ENCODE measurements around the gene AHCYL2. TPM values are rescaled to one million over a fixed set of nuclear protein-coding genes. Genes with fewer than 3 reads are reported as not detected.
"Not testable (repeated sequence)": the region's sequence is repeated elsewhere in the genome, so short reads cannot be mapped to it uniquely, and the experiment has no call there.

AHCYL2 gene
- total RNA-seq, 1 donor from 2014 or later: 15.5 TPM

DNA sequence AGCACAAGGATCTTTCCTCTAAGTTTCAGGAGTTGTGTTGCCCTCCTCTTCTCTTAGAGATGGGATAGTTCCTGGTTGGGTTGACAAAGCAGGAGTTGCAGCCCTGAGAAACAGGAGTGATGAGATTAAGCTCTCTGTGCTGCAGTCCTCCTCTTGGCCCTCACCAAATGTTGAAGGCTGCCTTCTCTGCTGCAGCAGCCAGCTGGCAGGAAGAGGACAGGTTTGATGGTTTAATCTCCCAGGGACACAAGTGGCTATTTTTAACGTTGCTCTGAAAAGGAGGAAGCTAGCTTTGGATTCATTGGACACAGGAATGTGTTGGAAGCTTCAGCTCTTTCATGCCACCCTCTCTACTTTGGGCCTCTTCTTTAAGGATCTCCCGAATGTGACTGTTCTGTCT lies 218.8 kb downstream of the AHCYL2 start:
- peaks cover 77% of the 10 kb centered on the region for H3K36me3 Mint-ChIP-seq (ENCODE audit: low read depth)
- no peaks in the 10 kb centered on the region for H3K27me3 Mint-ChIP-seq (ENCODE audit: insufficient read depth)
- H3K9me3 Mint-ChIP-seq: no peaks in the 10 kb centered on the region
- peaks cover 35% of the 10 kb centered on the region for H3K4me1 Mint-ChIP-seq (ENCODE audit: low read depth)
- no peak for DNase-seq (ENCODE audit: low spot score)
- peak overlapping the region; percentile 44 for H3K27ac Mint-ChIP-seq
- intact Hi-C loops (cut with micrococcal nuclease): no loop called here
- H3K4me3 Mint-ChIP-seq: no peak overlapping the region

DNA sequence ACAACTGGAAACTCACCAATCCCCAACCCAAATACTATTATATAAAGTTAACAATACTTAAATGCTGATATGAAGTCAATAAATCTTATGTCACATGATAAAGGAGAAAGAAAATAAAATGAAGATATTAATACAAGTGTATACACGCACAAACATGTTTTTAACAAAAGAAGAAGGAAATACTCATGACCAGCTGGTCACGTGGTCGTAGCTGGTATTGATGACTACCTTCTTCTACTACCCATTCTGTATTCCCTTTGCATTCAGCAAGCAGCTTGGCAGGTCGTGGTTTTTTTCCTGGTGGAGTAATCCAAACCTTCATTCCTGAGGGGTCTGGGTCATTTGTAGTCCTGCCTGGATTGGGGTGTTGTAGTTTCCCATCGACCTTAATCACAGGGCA lies 219.9 kb downstream of the AHCYL2 start:
- DNase-seq (ENCODE audit: low spot score); intact Hi-C loops (cut with micrococcal nuclease); H3K27ac Mint-ChIP-seq; H3K4me3 Mint-ChIP-seq; H3K27me3 Mint-ChIP-seq (ENCODE audit: insufficient read depth); H3K9me3 Mint-ChIP-seq: not testable (repeated sequence)
- peaks cover 26% of the 10 kb centered on the region for H3K4me1 Mint-ChIP-seq (ENCODE audit: low read depth)
- H3K36me3 Mint-ChIP-seq (ENCODE audit: low read depth): peaks cover 80% of the 10 kb centered on the region

GRCh38 chr7:129446925-129447324 lies 222.1 kb downstream of the AHCYL2 start:
- peaks cover 18% of the 10 kb centered on the region for H3K4me1 Mint-ChIP-seq (ENCODE audit: low read depth)
- H3K4me3 Mint-ChIP-seq; H3K27me3 Mint-ChIP-seq (ENCODE audit: insufficient read depth); DNase-seq (ENCODE audit: low spot score); intact Hi-C loops (cut with micrococcal nuclease); H3K9me3 Mint-ChIP-seq; H3K27ac Mint-ChIP-seq: not testable (repeated sequence)
- peaks cover 84% of the 10 kb centered on the region for H3K36me3 Mint-ChIP-seq (ENCODE audit: low read depth)

DNA sequence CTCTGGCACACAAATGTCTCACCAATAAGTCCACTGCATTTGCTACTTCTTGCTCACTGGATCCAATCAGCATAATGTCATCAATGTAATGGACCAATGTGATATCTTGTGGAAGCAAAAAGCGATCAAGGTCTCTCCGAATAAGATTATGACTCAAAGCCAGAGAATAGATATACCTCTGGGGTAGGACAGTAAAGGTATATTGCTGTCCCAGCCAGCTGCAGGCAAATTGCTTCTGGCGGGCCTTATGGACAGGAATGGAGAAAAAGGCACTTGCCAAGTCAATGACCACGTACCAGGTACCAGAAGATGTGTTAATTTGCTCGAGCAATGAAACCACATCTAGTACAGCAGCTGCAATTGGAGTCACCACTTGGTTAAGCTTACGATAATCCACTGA lies 222.6 kb downstream of the AHCYL2 start:
- H3K4me3 Mint-ChIP-seq; intact Hi-C loops (cut with micrococcal nuclease): not testable (repeated sequence)

GRCh38 chr7:129448608-129449007 lies 223.8 kb downstream of the AHCYL2 start:
- H3K27ac Mint-ChIP-seq; intact Hi-C loops (cut with micrococcal nuclease); H3K4me3 Mint-ChIP-seq; H3K9me3 Mint-ChIP-seq; H3K27me3 Mint-ChIP-seq (ENCODE audit: insufficient read depth); DNase-seq (ENCODE audit: low spot score): not testable (repeated sequence)
- Mint-ChIP-seq H3K4me1 (ENCODE audit: low read depth) (peaks cover 14% of the 10 kb centered on the region), H3K36me3 (ENCODE audit: low read depth) (peaks cover 85% of the 10 kb centered on the region)

More for the DNA sequence above, 222.6 kb downstream of the AHCYL2 start:
- not testable (repeated sequence) for H3K27ac Mint-ChIP-seq; H3K9me3 Mint-ChIP-seq; H3K27me3 Mint-ChIP-seq (ENCODE audit: insufficient read depth); DNase-seq (ENCODE audit: low spot score)
- Mint-ChIP-seq H3K36me3 (ENCODE audit: low read depth) (peaks cover 85% of the 10 kb centered on the region), H3K4me1 (ENCODE audit: low read depth) (peaks cover 18% of the 10 kb centered on the region)

DNA sequence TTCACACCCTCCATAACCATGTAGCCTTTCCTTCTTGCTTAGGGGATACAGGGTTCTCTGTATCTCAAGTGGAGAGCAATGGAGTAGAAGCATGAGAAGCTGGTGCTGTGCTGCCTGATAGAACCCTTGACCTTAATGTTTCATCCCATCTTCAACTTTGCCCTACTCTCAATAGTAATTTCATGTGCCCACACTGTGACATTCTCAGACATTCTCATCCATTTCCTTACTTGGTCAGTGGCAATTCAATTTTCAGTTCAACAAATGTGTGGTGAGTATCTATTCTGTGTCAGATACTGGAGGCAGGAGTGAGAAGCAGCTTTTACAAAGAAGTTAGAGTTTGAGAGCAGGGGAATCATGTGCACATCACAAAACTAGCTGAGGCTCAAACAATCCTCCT lies 225.5 kb downstream of the AHCYL2 start:
- H3K4me1 Mint-ChIP-seq (ENCODE audit: low read depth): peaks cover 10% of the 10 kb centered on the region
- H3K4me3 Mint-ChIP-seq: no peak overlapping the region
- peaks cover 4% of the 10 kb centered on the region for H3K9me3 Mint-ChIP-seq
- no peaks in the 10 kb centered on the region for H3K27me3 Mint-ChIP-seq (ENCODE audit: insufficient read depth)
- peaks cover 75% of the 10 kb centered on the region for H3K36me3 Mint-ChIP-seq (ENCODE audit: low read depth)
- intact Hi-C loops (cut with micrococcal nuclease): no loop called here
- DNase-seq (ENCODE audit: low spot score): no peak
- H3K27ac Mint-ChIP-seq: peak overlapping the region; percentile 50

DNA sequence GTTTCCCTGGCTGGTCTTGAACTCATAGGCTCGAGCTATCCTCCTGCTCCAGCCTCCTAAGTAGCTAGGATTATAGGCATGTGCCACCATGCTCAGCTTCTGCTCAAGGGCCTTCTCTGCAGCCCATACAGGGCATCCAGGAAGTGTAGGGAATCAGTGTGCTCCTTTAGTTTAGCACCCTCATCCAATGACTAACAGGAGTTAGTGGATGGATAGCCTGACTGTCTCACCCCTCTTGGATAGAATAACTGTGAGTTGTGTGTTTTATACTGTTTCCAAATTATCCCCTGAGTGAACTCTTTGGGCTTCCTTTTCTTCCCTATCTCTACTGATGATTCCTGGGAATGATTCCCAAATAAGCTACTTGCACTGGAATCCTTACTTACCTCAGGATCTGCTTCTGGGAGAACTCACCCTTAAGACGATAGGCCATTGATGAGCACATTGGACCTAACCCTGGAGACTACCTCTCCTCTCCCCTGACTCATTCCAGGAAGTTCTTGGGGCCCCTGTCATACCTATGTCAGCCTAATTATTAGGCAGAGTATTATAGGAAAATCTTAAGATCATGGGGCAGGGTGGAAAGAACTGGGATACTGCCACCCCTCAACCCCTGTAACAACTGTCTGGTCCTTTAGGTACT lies 227.9 kb downstream of the AHCYL2 start:
- peaks cover 4% of the 10 kb centered on the region for H3K9me3 Mint-ChIP-seq
- no peak overlapping the region for H3K4me3 Mint-ChIP-seq
- DNase-seq (ENCODE audit: low spot score): no peak
- H3K36me3 Mint-ChIP-seq (ENCODE audit: low read depth): peaks cover 61% of the 10 kb centered on the region
- intact Hi-C loops (cut with micrococcal nuclease): no loop called here
- H3K27ac Mint-ChIP-seq: no peak overlapping the region
- H3K4me1 Mint-ChIP-seq (ENCODE audit: low read depth): peaks cover 10% of the 10 kb centered on the region
- H3K27me3 Mint-ChIP-seq (ENCODE audit: insufficient read depth): no peaks in the 10 kb centered on the region

DNA sequence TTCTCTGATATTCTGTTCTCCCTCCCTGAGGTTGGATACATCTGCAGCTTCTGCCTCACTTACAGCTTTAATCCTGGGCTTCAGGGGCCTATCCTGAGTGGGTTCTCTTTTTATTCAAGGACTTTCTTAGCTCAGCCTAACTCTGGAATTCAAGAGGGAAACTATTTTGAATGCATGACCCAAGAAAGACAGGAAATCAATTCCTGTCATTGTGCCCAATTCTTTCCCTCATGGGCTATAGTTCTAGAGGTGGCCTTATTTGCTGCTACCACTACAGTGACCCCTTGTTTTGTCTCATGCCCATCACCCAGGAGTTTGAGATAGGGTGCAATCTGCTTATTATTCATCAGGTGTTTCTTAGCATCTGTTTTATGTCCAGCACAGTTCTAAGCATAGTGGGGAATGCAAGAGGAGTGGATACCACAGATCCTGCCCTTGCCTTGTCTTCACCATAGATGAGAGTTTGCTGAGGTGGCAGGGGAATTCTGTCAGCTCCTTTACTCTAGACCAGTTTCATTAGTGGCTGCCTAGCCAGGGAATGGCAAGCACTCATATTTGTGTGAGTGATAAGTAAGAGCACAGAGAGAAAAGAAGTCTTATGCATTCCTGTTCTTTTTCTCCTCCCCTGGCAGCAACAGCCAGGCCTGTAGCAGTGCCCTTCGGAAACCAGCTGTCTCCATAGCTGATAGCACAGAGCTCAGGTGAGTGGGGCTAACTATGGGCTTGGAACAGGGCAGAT lies 228.8 kb downstream of the AHCYL2 start:
- Mint-ChIP-seq H3K36me3 (ENCODE audit: low read depth) (peaks cover 55% of the 10 kb centered on the region), H3K27me3 (ENCODE audit: insufficient read depth) (no peaks in the 10 kb centered on the region), H3K4me3 (no peak overlapping the region), H3K4me1 (ENCODE audit: low read depth) (peaks cover 10% of the 10 kb centered on the region), H3K9me3 (peaks cover 4% of the 10 kb centered on the region), H3K27ac (peak overlapping the region; percentile 13)
- no peak for DNase-seq (ENCODE audit: low spot score)
- intact Hi-C loops (cut with micrococcal nuclease): no loop called here

- H3K36me3 Mint-ChIP-seq (ENCODE audit: low read depth): peaks cover 54% of the 10 kb centered on the region
- peaks cover 10% of the 10 kb centered on the region for H3K4me1 Mint-ChIP-seq (ENCODE audit: low read depth)
- H3K27ac Mint-ChIP-seq: no peak overlapping the region
- intact Hi-C loops (cut with micrococcal nuclease): no loop called here
- H3K9me3 Mint-ChIP-seq: peaks cover under 1% of the 10 kb centered on the region
- no peak for DNase-seq (ENCODE audit: low spot score)
- H3K4me3 Mint-ChIP-seq: no peak overlapping the region
- H3K27me3 Mint-ChIP-seq (ENCODE audit: insufficient read depth): no peaks in the 10 kb centered on the region
Observed at GRCh38 chr7:129454249-129454551, 229.4 kb downstream of the AHCYL2 start.

GRCh38 chr7:129456421-129456820 lies 231.6 kb downstream of the AHCYL2 start:
- no peaks in the 10 kb centered on the region for H3K4me1 Mint-ChIP-seq (ENCODE audit: low read depth)
- no peak overlapping the region for H3K27ac Mint-ChIP-seq
- intact Hi-C loops (cut with micrococcal nuclease): no loop called here
- DNase-seq (ENCODE audit: low spot score): no peak
- no peaks in the 10 kb centered on the region for H3K9me3 Mint-ChIP-seq
- no peak overlapping the region for H3K4me3 Mint-ChIP-seq
- no peaks in the 10 kb centered on the region for H3K27me3 Mint-ChIP-seq (ENCODE audit: insufficient read depth)
- H3K36me3 Mint-ChIP-seq (ENCODE audit: low read depth): peaks cover 39% of the 10 kb centered on the region

- H3K4me1 Mint-ChIP-seq (ENCODE audit: low read depth): no peaks in the 10 kb centered on the region
- no peak overlapping the region for H3K4me3 Mint-ChIP-seq
- DNase-seq (ENCODE audit: low spot score): no peak
- no peak overlapping the region for H3K27ac Mint-ChIP-seq
- intact Hi-C loops (cut with micrococcal nuclease): no loop called here
- no peaks in the 10 kb centered on the region for H3K27me3 Mint-ChIP-seq (ENCODE audit: insufficient read depth)
- H3K36me3 Mint-ChIP-seq (ENCODE audit: low read depth): peaks cover 32% of the 10 kb centered on the region
- no peaks in the 10 kb centered on the region for H3K9me3 Mint-ChIP-seq
Observed at GRCh38 chr7:129457101-129457500, 232.3 kb downstream of the AHCYL2 start.

GRCh38 chr7:129458171-129458570 lies 233.3 kb downstream of the AHCYL2 start:
- Mint-ChIP-seq H3K4me3 (no peak overlapping the region), H3K27me3 (ENCODE audit: insufficient read depth) (no peaks in the 10 kb centered on the region), H3K36me3 (ENCODE audit: low read depth) (peaks cover 28% of the 10 kb centered on the region), H3K9me3 (no peaks in the 10 kb centered on the region), H3K27ac (no peak overlapping the region), H3K4me1 (ENCODE audit: low read depth) (no peaks in the 10 kb centered on the region)
- intact Hi-C loops (cut with micrococcal nuclease): no loop called here
- DNase-seq (ENCODE audit: low spot score): no peak

- Mint-ChIP-seq H3K4me1 (ENCODE audit: low read depth) (no peaks in the 10 kb centered on the region), H3K36me3 (ENCODE audit: low read depth) (peaks cover 38% of the 10 kb centered on the region), H3K27me3 (ENCODE audit: insufficient read depth) (no peaks in the 10 kb centered on the region), H3K27ac (no peak overlapping the region), H3K9me3 (no peaks in the 10 kb centered on the region), H3K4me3 (no peak overlapping the region)
- intact Hi-C loops (cut with micrococcal nuclease): no loop called here
- DNase-seq (ENCODE audit: low spot score): no peak
Observed at GRCh38 chr7:129461809-129462208, 237.0 kb downstream of the AHCYL2 start.
